ENCODE measurements around the gene SDHB. TPM values are rescaled to one million over a fixed set of nuclear protein-coding genes. Genes with fewer than 3 reads are reported as not detected.

SDHB gene
- total RNA-seq, 2 donors from 2014 or later: 93.0 to 113 TPM

- intact Hi-C loops (cut with DNase I): no loop called here
- 84% methylated on average over 14 of the region's 14 CpGs for WGBS
- H3K4me1 ChIP-seq (replicated peaks): no peaks in the 10 kb centered on the region
- no peaks in the 10 kb centered on the region for H3K27me3 ChIP-seq (replicated peaks; ENCODE audit: insufficient read depth)
- no peaks in the 10 kb centered on the region for H3K9me3 ChIP-seq
- no peak overlapping the region for H3K27ac ChIP-seq
- H3K36me3 ChIP-seq: peaks cover 0 to 12% of the 10 kb centered on the region in 2 donors
- H3K4me3 ChIP-seq: no peak overlapping the region
- no peak for DNase-seq (ENCODE audit: low spot score)
- no peak for TF ChIP-seq POLR2A (IDR thresholded peaks at IDR 0.05)
- TF ChIP-seq POLR2AphosphoS5 (IDR thresholded peaks at IDR 0.05): no peak
These were observed 84.7 kb downstream of the SDHB start for GRCh38 chr1:16969057-16969611.

Other genes with a start within 250 kb of the SDHB start
- gene RNU1-2, start 158.1 kb downstream of the SDHB start, total RNA-seq: under 1 TPM; under 0.01 TPM
- gene CROCC, start 132.1 kb downstream of the SDHB start, total RNA-seq: 10 to 100 TPM; 19.6 to 68.7 TPM
- gene MFAP2, start 73.4 kb downstream of the SDHB start, total RNA-seq: 10 to 100 TPM in 1 of 2 donors, 1 to 10 TPM in 1; 6.3 to 31.0 TPM
- gene ATP13A2, start 42.1 kb downstream of the SDHB start, total RNA-seq: 10 to 100 TPM; 45.4 to 47.9 TPM
- 1 to 10 TPM; 1.1 to 5.0 TPM for gene PADI2, start 65.4 kb upstream of the SDHB start, total RNA-seq
- under 1 TPM; 0.18 to 0.34 TPM for gene PADI1, start 151.1 kb upstream of the SDHB start, total RNA-seq
- gene PADI3, start 195.1 kb upstream of the SDHB start, total RNA-seq: 1 to 10 TPM in 1 of 2 donors, under 1 TPM in 1; 0.18 to 1.2 TPM

All from prostate gland (tissue), 2 donors.